HG02973 (cell line): ENCODE data around the gene CDAN1.

Source experiments
- ATAC-seq: cut with Tn5 transposase; IDR thresholded peaks from one replicate; pipeline ENCODE4 v1.9.1; 2021; ENCODE audit warnings: moderate library complexity; ENCODE audit not compliant: unreplicated experiment

Gene CDAN1

DNA sequence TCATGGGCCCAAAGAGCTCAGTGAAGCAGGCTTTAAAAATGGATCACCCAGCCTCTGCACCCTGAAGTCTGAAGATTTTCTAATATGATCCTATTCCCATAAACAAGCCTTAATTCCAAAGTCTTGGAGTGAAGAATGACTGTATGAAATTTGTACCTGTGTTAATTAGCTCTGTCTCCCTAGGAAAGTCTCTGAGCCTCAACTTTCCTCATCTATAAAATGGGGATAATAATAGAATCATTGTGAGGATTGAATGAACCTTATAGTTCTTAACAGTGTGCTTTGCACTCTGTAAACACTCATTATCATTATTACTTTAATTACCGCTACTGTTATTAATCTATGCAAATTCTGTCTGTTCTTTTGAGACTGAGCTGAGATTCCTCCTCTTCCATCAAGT, 61.9 kb downstream of the CDAN1 start:
- no peak for ATAC-seq

DNA sequence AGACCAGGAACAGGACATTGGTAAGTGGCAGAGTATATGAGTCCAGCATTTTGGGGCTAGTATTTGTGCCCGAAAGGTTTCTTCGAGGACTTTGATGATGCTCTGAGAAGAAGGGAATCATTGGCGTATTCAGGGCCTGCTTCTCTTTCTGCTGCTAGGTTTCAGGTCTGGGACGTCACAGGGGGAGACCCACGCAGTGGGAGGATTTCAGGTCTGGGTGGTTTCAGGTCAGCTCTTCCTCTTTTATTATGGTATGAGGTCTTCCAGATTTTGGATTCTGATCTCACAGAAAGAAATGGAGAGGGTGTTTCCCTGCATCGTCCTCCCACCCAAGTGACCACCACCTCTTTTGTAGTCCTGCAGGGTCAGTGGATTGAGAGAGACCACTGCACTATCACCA, 62.5 kb downstream of the CDAN1 start:
- no peak for ATAC-seq
